HG03521 (cell line): ENCODE data around the gene PIKFYVE.
A peak's percentile ranks its signal among the peaks of the same experiment; 100 is the strongest.
"Not testable (repeated sequence)": the region's sequence is repeated elsewhere in the genome, so short reads cannot be mapped to it uniquely, and the experiment has no call there.

Experiments
- ATAC-seq: cut with Tn5 transposase; IDR thresholded peaks from one replicate; pipeline ENCODE4 v1.9.1; 2021; ENCODE audit warnings: mild to moderate bottlenecking, moderate library complexity; ENCODE audit not compliant: unreplicated experiment

PIKFYVE gene

DNA sequence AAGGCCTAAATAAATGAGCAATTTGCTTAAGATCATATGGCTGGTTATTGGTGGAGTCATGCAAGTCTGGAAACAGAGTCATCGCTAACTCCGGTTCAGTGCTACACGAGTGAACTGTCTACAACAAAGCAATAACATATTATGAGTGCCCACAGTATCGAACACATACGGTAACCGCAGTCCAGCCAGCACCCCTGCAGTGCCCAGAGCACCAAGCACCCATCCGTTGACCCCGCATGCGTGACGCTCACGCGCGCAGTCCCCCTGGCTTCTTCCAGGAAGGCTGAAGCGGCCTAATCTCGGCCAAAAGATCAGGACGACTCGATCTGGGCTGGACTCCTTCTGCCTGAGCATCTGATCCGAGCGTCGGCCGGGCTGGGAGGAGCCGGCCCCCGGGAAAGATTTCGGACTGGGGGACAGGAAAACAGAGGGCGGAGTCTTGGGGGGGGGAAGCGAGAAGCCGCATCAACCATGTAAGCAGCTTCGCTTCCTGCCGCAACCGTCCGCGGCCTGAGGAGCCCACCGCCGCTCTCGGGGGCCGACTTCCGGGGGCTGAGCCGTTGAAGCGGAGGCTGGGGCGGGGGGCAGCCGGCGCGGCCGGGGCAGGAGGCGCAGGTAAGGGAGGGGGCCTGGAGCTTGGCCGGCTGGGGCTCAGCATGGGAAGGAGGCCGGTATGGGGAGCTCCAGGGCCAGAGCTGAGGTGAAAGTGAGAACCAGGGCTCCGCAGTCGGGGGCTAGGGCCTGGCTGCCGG, at the start of gene PIKFYVE:
Gene PIKFYVE (plus strand): TSS at position 455 of the 752 bp plus-strand sequence. CDS start 5,265 bp downstream, outside the sequence.
- ATAC-seq = peak; percentile 79

- ATAC-seq = not testable (repeated sequence)
Observed at GRCh38 chr2:208221873-208222272, 44.2 kb upstream of the PIKFYVE start.

GRCh38 chr2:208222351-208222750, 43.7 kb upstream of the PIKFYVE start:
- no peak for ATAC-seq

DNA sequence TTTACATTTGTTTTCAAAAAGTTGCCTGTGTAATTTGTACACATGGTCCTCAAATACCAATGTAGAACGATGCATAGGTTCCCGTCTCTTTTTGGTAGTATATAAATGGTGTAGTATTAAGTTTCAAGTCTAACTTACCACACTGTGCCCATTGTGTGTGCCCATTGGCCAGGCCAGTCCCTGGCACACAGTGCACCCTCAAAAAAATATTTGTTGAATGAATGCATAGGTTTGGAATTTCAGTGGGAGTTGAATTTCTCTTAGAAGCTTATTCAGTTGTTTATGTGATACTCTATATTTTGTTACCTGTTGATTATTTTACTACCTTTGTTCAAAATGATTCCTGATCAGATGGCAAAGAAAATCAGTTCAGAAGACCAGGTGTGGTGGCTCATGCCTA, 41.3 kb upstream of the PIKFYVE start:
- ATAC-seq = no peak

- no peak for ATAC-seq
Observed at GRCh38 chr2:208227581-208228232, 38.3 kb upstream of the PIKFYVE start.

DNA sequence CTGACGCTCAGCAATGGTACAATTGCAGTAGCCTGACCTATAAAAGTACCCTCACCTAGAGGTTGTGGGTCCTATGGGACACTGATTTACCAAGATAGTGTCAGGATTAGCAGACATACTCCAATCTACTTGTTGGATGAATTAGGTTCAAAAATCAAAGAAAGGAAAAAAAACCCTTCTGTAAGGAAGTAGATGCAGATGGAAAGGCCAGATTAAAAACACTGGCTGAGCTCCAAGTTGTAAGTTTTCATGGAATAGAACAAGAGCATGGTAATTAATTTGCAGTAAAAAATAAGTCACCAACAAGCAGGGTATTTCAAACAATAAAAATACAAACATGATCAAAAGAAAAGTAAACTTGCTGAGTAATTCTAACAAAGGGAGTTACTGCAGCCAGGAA, 37.6 kb upstream of the PIKFYVE start:
- no peak for ATAC-seq

DNA sequence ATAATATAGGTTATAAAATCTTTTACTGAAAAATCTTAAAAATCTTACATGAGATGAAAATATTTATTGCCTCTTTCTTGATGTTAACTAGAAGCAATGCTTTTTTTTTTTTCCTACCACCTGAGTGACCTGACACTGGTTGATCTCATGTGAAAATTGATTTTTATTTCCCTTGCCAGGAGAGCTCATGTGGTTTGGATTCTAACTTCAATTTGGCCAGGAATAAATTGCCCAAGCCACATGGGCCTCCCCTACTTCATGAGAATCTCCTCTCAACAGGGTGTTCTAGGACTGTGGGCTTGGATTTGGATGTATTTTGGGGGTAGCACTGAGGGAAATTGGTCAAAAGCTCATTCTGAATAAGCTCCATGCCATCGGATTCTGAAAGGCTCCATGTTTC, 31.3 kb upstream of the PIKFYVE start:
- ATAC-seq = no peak

DNA sequence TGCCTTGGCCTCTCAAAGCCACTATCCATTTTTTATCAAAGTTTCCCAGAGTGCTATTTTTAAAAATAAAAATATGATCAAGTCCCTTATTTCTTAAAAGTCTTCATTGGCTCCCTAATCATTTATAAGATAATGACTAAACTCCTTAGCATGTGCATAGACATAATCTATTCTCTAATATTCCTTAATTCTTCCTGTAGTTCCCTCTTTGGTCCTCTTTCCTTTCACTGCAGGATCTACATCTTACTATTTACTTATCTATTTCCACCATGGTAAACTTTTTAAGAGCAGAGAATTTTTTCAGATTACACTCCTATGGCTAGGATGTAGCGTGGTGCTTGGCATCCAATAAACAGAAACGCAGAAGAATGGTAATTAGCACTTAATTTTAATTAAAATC, 30.2 kb upstream of the PIKFYVE start:
- ATAC-seq = no peak

GRCh38 chr2:208239770-208240493, 26.1 kb upstream of the PIKFYVE start:
- ATAC-seq = no peak

DNA sequence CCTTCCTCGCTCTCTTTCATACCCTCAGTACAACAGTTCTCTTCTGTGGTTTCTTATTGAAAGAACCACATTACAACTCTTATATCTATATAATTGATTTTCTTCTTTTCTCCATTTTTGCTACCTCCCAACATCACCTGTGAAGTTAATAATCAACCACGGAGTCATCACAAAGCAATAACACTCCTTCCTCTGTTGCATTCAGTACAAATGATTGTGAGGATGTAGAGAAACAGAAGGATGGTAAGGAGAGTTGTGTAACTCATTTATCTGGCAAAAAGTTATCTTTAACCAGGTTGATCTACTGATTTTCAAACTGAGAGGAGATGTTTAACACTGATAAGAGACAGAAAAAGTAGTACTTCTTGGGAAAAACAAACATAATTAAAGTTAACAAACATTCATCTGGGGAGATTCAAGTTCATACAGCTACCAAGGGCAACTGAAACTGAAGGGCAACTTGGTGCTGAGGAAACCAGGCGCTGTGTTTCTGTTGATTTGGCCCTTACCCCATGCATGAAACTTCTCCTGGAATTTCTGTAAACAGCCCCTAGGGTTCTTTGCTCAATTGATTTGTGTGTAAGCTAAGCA, 25.3 kb upstream of the PIKFYVE start:
- ATAC-seq = no peak

- ATAC-seq = no peak
Observed at GRCh38 chr2:208244422-208244821, 21.6 kb upstream of the PIKFYVE start.

- ATAC-seq = no peak
Observed at GRCh38 chr2:208245746-208246145, 20.3 kb upstream of the PIKFYVE start.

DNA sequence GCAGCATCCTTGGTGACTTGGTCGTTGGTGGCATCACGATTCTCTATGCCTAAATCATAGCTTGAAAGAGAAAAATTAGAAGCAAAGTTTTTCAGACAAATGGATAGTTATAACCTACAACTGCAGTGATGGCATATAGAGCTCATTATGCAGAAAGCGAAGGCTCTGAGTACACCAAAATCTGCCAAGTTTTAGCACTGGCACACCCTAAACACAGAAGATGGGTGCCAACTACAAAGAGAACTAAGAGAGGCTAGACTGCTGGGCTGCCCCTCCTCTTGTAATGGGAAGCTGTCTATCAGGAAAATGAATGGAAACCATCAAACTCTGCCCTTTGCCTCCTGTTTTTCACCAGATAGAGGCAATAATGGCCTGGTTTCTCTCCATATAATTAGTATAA, 17.5 kb upstream of the PIKFYVE start:
- no peak for ATAC-seq

DNA sequence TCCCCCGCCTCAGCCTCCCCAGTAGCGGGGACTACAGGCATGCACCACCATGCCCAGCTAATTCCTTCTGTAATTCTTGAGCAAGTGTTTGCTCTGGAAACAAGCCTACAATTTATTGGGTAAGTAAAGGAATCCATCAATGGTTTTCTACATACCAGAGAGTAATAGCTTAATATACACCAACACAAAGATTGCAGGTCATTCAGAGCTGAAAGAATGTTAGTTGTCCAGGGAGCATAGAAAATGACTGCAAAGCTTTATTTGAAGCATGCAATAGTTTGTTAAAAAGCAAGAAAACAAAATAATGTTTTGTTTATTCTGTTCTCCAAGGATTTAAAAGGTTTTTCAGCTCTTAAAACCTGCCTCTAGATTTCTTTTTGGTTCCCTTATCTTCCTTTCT, 16.8 kb upstream of the PIKFYVE start:
- no peak for ATAC-seq

- no peak for ATAC-seq
Observed at GRCh38 chr2:208250388-208250787, 15.7 kb upstream of the PIKFYVE start.

GRCh38 chr2:208251098-208251497, 15.0 kb upstream of the PIKFYVE start:
- no peak for ATAC-seq

DNA sequence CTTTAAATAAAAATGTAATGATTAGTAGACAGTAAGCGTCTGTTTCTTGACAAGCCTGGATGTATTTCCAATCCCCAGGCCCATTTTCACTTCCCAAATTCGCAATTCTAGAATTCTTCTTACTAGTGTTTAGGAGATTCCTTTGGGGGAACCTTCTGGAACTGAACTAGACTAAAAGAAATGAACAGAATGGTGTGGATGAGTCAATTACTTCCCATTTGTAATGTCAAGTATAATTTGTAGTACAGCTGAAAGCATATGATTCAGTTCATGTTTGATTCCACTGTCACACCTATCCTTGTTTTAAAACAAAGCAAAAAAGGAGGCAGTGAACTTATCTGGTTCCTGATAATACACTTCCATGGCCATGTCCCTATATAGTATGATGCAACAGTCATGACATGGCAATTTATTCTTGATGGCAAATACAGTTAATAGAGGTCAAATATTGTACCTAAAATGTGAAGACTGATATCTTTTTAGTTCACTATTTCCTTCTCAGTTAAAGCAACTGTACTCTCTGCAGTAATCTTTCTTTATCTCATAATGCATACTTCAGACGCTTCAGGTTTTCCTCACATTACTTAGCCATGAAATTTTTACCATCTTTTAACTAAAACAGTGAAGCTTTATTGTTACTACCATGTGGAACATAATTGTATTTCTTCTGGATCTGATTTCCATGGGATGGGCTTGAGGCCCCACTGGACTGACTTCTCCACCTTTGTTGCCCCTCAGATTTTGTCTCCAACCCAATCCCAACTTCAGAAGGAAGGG, 13.2 kb upstream of the PIKFYVE start:
- ATAC-seq = no peak

- no peak for ATAC-seq
Observed at GRCh38 chr2:208253600-208254117, 12.4 kb upstream of the PIKFYVE start.

- peak; percentile 76 for ATAC-seq
Observed at GRCh38 chr2:208254118-208254870, 11.8 kb upstream of the PIKFYVE start.
